Stimulated activated CD4-positive, alpha-beta T cell treated with anti-CD3 and anti-CD28 coated beads, TNF-alpha, amount 100 ng/mL, for 1 hour (primary cell): ENCODE measurements around the gene ALK.

Experiments used
- DNase-seq, 3 donors: peaks; one replicate each; pipeline ENCODE4 v3.0.0-alpha.2; 2020; ENCODE audit warnings: low read depth in 3 of 3, low spot score in 1 of 3

ALK gene

DNA sequence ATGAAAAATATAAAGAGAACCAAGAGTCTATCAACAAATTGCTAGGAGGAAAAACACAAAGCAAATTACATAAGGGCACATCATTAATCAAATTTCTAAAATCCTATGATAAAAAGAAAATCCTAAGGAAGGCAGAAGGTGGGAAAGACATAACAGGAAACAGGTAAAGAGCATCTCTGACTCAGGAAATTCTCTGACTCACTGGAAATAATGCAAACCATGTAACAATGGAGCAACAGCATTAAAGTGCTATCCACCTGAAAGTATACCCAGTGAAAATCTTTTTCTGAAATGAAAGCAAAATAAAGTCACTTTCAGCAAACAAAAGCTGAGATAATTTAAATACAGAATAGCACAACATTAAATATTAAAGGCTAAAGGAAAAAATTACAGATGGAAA is 10.9 kb downstream of the ALK start:
- DNase-seq = no peak

GRCh38 chr2:29902356-29902755 is 19.0 kb downstream of the ALK start:
- DNase-seq = no peak

- no peak for DNase-seq
Measured at GRCh38 chr2:29900971-29901633, 20.3 kb downstream of the ALK start.

- DNase-seq = no peak
Measured at GRCh38 chr2:29898999-29899398, 22.4 kb downstream of the ALK start.

- DNase-seq = no peak
Measured at GRCh38 chr2:29894822-29895614, 26.4 kb downstream of the ALK start.

- DNase-seq = no peak
Measured at GRCh38 chr2:29892585-29893259, 28.7 kb downstream of the ALK start.

- no peak for DNase-seq
Measured at GRCh38 chr2:29881089-29881730, 40.2 kb downstream of the ALK start.

- DNase-seq = no peak
Measured at GRCh38 chr2:29880084-29880483, 41.3 kb downstream of the ALK start.

DNA sequence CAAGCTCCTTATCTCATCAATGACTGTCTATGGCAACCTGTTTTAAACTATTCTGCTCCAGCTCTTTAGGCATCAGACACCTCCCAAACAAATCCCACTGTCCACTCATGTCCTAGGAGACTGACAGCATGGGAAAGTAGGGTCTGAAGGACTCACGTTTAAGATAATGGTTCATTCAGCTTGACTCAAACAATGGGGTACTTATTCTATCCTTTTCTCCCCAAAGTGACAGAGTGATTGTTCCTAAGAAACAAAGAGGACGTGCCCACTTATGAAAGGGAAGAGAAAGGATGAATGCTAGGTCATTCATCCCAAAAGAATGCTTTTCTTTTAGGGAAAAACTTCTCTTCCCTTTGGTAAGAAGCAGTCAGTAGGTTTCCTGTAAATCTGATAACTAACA is 41.9 kb downstream of the ALK start:
- DNase-seq = no peak

GRCh38 chr2:29878898-29879297 is 42.5 kb downstream of the ALK start:
- no peak for DNase-seq

DNA sequence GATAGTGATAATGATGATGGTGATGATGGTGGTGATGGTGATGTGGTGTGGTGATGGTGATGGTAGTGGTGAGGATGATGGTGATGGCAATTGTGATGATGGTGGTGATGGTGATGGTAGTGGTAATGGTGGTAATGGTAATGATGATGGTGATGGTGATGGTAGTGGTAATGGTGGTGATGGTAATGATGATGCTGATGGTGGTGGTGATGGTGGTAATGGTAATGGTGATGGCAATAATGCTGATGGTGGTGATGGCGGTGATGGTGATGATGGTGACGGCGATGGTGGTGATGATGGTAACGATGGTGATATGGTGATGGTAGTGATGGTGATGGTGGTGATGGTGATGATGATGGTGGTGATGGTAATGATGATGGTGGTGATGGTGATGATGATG is 45.0 kb downstream of the ALK start:
- no peak for DNase-seq

GRCh38 chr2:29874745-29875144 is 46.6 kb downstream of the ALK start:
- no peak for DNase-seq

- DNase-seq = no peak
Measured at GRCh38 chr2:29872870-29873269, 48.5 kb downstream of the ALK start.

GRCh38 chr2:29871541-29871940 is 49.8 kb downstream of the ALK start:
- DNase-seq = no peak

GRCh38 chr2:29865512-29865911 is 55.9 kb downstream of the ALK start:
- no peak for DNase-seq

DNA sequence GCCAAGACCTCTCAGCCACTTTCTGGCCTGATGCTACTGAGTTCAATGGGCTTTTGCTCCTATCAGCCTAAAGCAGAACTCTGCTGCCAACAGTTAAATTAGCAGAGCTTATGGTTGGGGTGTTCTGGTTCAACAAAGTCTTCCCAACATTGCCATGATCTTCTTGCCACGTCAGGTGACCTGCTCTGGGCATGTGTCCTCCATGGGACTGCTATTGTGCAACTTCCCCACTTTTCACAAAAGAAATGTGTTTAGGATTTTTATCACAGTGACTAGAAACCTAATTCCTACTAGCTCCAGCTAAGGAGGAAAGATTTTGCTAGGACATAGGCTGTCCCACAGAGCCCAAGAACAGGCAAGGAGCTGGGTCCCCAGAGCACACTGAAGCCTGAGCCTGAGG is 56.4 kb downstream of the ALK start:
- DNase-seq = no peak

GRCh38 chr2:29855924-29856639 is 65.3 kb downstream of the ALK start:
- DNase-seq = no peak

DNA sequence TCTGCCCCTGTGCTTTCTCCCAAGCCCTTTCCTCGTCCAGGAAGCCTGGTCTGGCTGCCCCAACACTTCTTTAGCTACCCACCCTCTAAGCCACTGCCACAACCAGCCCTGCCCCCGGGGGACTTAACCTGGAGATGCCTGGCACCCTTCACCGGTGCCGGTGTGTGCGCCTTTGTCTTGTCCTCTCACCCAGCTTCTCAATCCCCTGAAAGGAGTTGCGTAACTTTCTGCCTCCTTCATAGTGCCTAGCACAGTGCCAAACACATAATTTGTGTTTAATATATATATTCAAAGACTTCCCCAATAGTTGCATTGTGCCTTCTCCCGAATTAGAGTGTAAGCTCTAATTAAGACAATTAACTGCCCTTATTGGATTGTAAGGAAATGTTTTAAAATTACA is 70.6 kb downstream of the ALK start:
- no peak for DNase-seq

- no peak for DNase-seq
Measured at GRCh38 chr2:29848566-29849310, 72.6 kb downstream of the ALK start.

- DNase-seq = no peak
Measured at GRCh38 chr2:29847886-29848285, 73.5 kb downstream of the ALK start.
